Lower lobe of right lung (tissue), 2 donors: ENCODE data around the gene UBASH3A. TPM values are rescaled to one million over a fixed set of nuclear protein-coding genes. Genes with fewer than 3 reads are reported as not detected.

Experiments used
- ATAC-seq, 2 donors: fragments of 200-7000 bp; cut with Tn5 transposase; one replicate each; pipeline ENCODE4 v1.9.1; 2020 to 2022; ENCODE audit warnings: mild to moderate bottlenecking in 2 of 2, moderate library complexity in 2 of 2
- DNase-seq: peaks from one replicate; pipeline ENCODE4 v3.0.0-alpha.2; 2020
- H3K27ac ChIP-seq: fragments of 200-600 bp; one replicate; pipeline ENCODE4 v1.8.0; 2022
- H3K27me3 ChIP-seq: fragments of 200-600 bp; one replicate; pipeline ENCODE4 v1.8.0; 2022; ENCODE audit warnings: low read depth
- H3K36me3 ChIP-seq: fragments of 200-600 bp; one replicate; pipeline ENCODE4 v1.8.0; 2022; ENCODE audit warnings: mild to moderate bottlenecking
- H3K4me1 ChIP-seq: fragments of 200-600 bp; one replicate; pipeline ENCODE4 v1.8.0; 2022
- H3K4me3 ChIP-seq: fragments of 200-600 bp; one replicate; pipeline ENCODE4 v1.8.0; 2022; ENCODE audit warnings: mild to moderate bottlenecking
- H3K9me3 ChIP-seq: fragments of 200-600 bp; one replicate; pipeline ENCODE4 v1.8.0; 2022
- CTCF ChIP-seq: fragments of 200-600 bp; IDR thresholded peaks from one replicate; pipeline ENCODE4 v1.8.0; 2022; ENCODE audit warnings: antibody characterized with exemption, mild to moderate bottlenecking
- intact Hi-C: fragments of 100-400 bp; cut with DNase I; formaldehyde crosslinking; loops from one replicate; pipeline ENCODE4 v1.11.0; 2022
- total RNA-seq: library from RNA; stranded (reverse); fragmentation: NEBNext Ultra II Directional; extraction: Animal tissue kit (Norgen Biotek cat#: 25700); gene quantifications from one replicate; pipeline ENCODE4 v1.2.1, GENCODE V29; 2021
- donor health status: DM: no; HTN: yes; CAD: no; lungs with severe emphysema.

The UBASH3A gene
- total RNA-seq, 1 donor from 2014 or later: 1.2 TPM

- H3K27me3 ChIP-seq: no peaks in the 10 kb centered on the region
- ATAC-seq (no peak), DNase-seq (no peak)
- intact Hi-C loops: no loop called here
- H3K27ac ChIP-seq: no peak overlapping the region
- H3K4me3 ChIP-seq: no peak overlapping the region
- TF ChIP-seq CTCF: no peak
- H3K36me3 ChIP-seq: no peaks in the 10 kb centered on the region
- H3K4me1 ChIP-seq: peaks cover 4% of the 10 kb centered on the region
- no peaks in the 10 kb centered on the region for H3K9me3 ChIP-seq
These were observed 15.8 kb upstream of the UBASH3A start for GRCh38 chr21:42387843-42388340.

- no peak overlapping the region for H3K4me3 ChIP-seq
- DNase-seq (no peak), ATAC-seq (peak; percentile 66 to 67)
- no peaks in the 10 kb centered on the region for H3K36me3 ChIP-seq
- intact Hi-C loops: no loop called here
- no peaks in the 10 kb centered on the region for H3K9me3 ChIP-seq
- TF ChIP-seq CTCF: no peak
- peaks cover 6% of the 10 kb centered on the region for H3K4me1 ChIP-seq
- H3K27me3 ChIP-seq: no peaks in the 10 kb centered on the region
- H3K27ac ChIP-seq: peak overlapping the region; percentile 36
These were observed 14.8 kb upstream of the UBASH3A start for GRCh38 chr21:42388740-42389448.

GRCh38 chr21:42389449-42389835, 14.3 kb upstream of the UBASH3A start:
- H3K4me1 ChIP-seq: peaks cover 6% of the 10 kb centered on the region
- TF ChIP-seq CTCF: no peak
- intact Hi-C loops: no loop called here
- H3K27ac ChIP-seq: peak overlapping the region; percentile 36
- DNase-seq: no peak
- no peaks in the 10 kb centered on the region for H3K27me3 ChIP-seq
- no peaks in the 10 kb centered on the region for H3K36me3 ChIP-seq
- H3K4me3 ChIP-seq: no peak overlapping the region
- peak; percentile 63 to 71 for ATAC-seq
- H3K9me3 ChIP-seq: no peaks in the 10 kb centered on the region

- Histone ChIP-seq H3K27ac (no peak overlapping the region), H3K4me1 (peaks cover 6% of the 10 kb centered on the region), H3K36me3 (no peaks in the 10 kb centered on the region), H3K4me3 (no peak overlapping the region), H3K9me3 (no peaks in the 10 kb centered on the region), H3K27me3 (no peaks in the 10 kb centered on the region)
- TF ChIP-seq CTCF: no peak
- no peak for ATAC-seq
- intact Hi-C loops: no loop called here
- DNase-seq: no peak
These were observed 13.5 kb upstream of the UBASH3A start for GRCh38 chr21:42390193-42390592.

GRCh38 chr21:42390696-42391095, 13.0 kb upstream of the UBASH3A start:
- TF ChIP-seq CTCF: no peak
- Histone ChIP-seq H3K9me3 (no peaks in the 10 kb centered on the region), H3K4me3 (no peak overlapping the region), H3K4me1 (peaks cover 6% of the 10 kb centered on the region), H3K27ac (no peak overlapping the region), H3K36me3 (no peaks in the 10 kb centered on the region), H3K27me3 (no peaks in the 10 kb centered on the region)
- no peak for ATAC-seq
- intact Hi-C loops: no loop called here
- DNase-seq: no peak
